ENCODE measurements around the gene EIF2AK3. TPM values are rescaled to one million over a fixed set of nuclear protein-coding genes. Genes with fewer than 3 reads are reported as not detected.
"Not testable (repeated sequence)": the region's sequence is repeated elsewhere in the genome, so short reads cannot be mapped to it uniquely, and the experiment has no call there.

EIF2AK3 gene
- polyA plus RNA-seq, 1 experiment = 16.3 TPM

- CTCF ChIA-PET = no interaction called here
Observed at GRCh38 chr2:88651646-88652045, 24.4 kb upstream of the EIF2AK3 start.

GRCh38 chr2:88645291-88645882 is 18.1 kb upstream of the EIF2AK3 start:
- DNase-seq (ENCODE audit: low read depth, low spot score); H3K27ac ChIP-seq (ENCODE audit: low read depth, low read length); H3K4me3 ChIP-seq (ENCODE audit: low read depth, low read length); H3K9me3 ChIP-seq (ENCODE audit: control insufficient read depth, insufficient read depth, low read length); H3K27me3 ChIP-seq (ENCODE audit: control insufficient read depth, insufficient read depth, low read length); POLR2A ChIA-PET: not testable (repeated sequence)
- CTCF ChIA-PET = interaction anchor here (0.8 to 2.0 kb wide), 4 partner anchors 24 to 55 kb away, joined by 3 to 6 read pairs (median 4); no protein-coding TSS in a partner anchor

More at GRCh38 chr2:88651646-88652045, 24.4 kb upstream of the EIF2AK3 start:
- Histone ChIP-seq H3K27me3 (ENCODE audit: control insufficient read depth, insufficient read depth, low read length) (peaks cover 2% of the 10 kb centered on the region), H3K27ac (ENCODE audit: low read depth, low read length) (no peak overlapping the region), H3K9me3 (ENCODE audit: control insufficient read depth, insufficient read depth, low read length) (no peaks in the 10 kb centered on the region), H3K4me3 (ENCODE audit: low read depth, low read length) (no peak overlapping the region)
- no peak for TF ChIP-seq CTCF (IDR thresholded peaks at IDR 0.05; ENCODE audit: low read depth, low read length)
- DNase-seq (ENCODE audit: low read depth, low spot score) = no peak
- POLR2A ChIA-PET = no interaction called here

- no peak for TF ChIP-seq CTCF (IDR thresholded peaks at IDR 0.05; ENCODE audit: low read depth, low read length)
- H3K9me3 ChIP-seq (ENCODE audit: control insufficient read depth, insufficient read depth, low read length) = peaks cover 3% of the 10 kb centered on the region; the same call in 1 of the 2 replicates
- no peak for DNase-seq (ENCODE audit: low read depth, low spot score)
- peaks cover 7% of the 10 kb centered on the region for H3K27me3 ChIP-seq (ENCODE audit: control insufficient read depth, insufficient read depth, low read length)
- POLR2A ChIA-PET = no interaction called here
- H3K4me3 ChIP-seq (ENCODE audit: low read depth, low read length) = no peak overlapping the region
- CTCF ChIA-PET = no interaction called here
- H3K27ac ChIP-seq (ENCODE audit: low read depth, low read length) = no peak overlapping the region
Observed at GRCh38 chr2:88642278-88642677, 15.0 kb upstream of the EIF2AK3 start.

GRCh38 chr2:88641330-88641729 is 14.1 kb upstream of the EIF2AK3 start:
- CTCF ChIA-PET = no interaction called here
- POLR2A ChIA-PET = no interaction called here
- H3K9me3 ChIP-seq (ENCODE audit: control insufficient read depth, insufficient read depth, low read length) = peaks cover 3% of the 10 kb centered on the region; the same call in 1 of the 2 replicates
- no peak overlapping the region for H3K4me3 ChIP-seq (ENCODE audit: low read depth, low read length)
- no peak overlapping the region for H3K27ac ChIP-seq (ENCODE audit: low read depth, low read length)
- DNase-seq (ENCODE audit: low read depth, low spot score) = no peak
- no peak for TF ChIP-seq CTCF (IDR thresholded peaks at IDR 0.05; ENCODE audit: low read depth, low read length)
- peaks cover 7% of the 10 kb centered on the region for H3K27me3 ChIP-seq (ENCODE audit: control insufficient read depth, insufficient read depth, low read length)

GRCh38 chr2:88639865-88640264 is 12.6 kb upstream of the EIF2AK3 start:
- CTCF ChIA-PET = no interaction called here
- H3K27me3 ChIP-seq (ENCODE audit: control insufficient read depth, insufficient read depth, low read length) = peaks cover 7% of the 10 kb centered on the region
- TF ChIP-seq CTCF (IDR thresholded peaks at IDR 0.05; ENCODE audit: low read depth, low read length) = no peak
- peaks cover 3% of the 10 kb centered on the region; the same call in 1 of the 2 replicates for H3K9me3 ChIP-seq (ENCODE audit: control insufficient read depth, insufficient read depth, low read length)
- POLR2A ChIA-PET = no interaction called here
- no peak overlapping the region for H3K4me3 ChIP-seq (ENCODE audit: low read depth, low read length)
- no peak for DNase-seq (ENCODE audit: low read depth, low spot score)
- no peak overlapping the region for H3K27ac ChIP-seq (ENCODE audit: low read depth, low read length)
